GM12801 (cell line): Measurements from ENCODE around the gene UPK2.

Source experiments
- CTCF ChIP-seq: IDR thresholded peaks from one replicate; pipeline ENCODE4 v1.5.1; 2011; ENCODE audit warnings: control low read depth; ENCODE audit not compliant: insufficient read length; ENCODE audit errors: extremely low read depth

The UPK2 gene

GRCh38 chr11:118928101-118928869 lies 27.8 kb upstream of the UPK2 start:
- TF ChIP-seq CTCF = no peak

GRCh38 chr11:118928870-118929500 lies 27.1 kb upstream of the UPK2 start:
- no peak for TF ChIP-seq CTCF

- no peak for TF ChIP-seq CTCF
Measured at GRCh38 chr11:118929501-118930093, 26.5 kb upstream of the UPK2 start.

DNA sequence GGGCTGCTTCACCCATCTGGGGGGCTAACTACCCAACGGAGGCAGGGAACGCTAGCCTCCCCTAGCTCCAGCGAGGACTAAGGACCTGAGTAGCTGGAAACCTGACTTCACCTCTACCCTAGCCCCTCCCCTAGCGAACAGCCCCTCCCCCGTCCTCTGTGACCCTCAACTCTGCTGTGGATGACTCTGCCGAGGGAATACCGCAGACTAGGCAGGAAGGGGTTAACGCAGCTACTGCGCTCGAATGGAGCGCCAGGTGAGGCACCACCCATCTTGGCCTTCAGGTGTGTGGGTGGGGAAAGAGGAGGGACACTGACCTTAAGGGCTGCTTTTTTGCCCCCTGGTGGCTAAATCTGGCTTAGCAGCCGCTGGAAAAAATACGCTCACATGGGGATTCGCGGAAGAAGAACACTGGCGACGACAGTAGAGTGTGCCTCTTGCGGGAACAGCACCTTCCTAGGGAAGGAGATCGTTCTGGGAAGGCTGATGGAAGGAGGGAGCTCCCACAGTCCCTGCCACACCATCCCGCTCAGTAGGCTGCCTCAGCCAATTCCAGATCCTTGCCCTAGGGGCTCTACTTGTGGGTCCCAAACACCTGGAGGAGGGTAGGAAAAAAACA lies 25.9 kb upstream of the UPK2 start:
- peak; percentile 56 for TF ChIP-seq CTCF

GRCh38 chr11:118931571-118931970 lies 24.5 kb upstream of the UPK2 start:
- TF ChIP-seq CTCF = no peak

GRCh38 chr11:118933486-118933885 lies 22.6 kb upstream of the UPK2 start:
- TF ChIP-seq CTCF = no peak

GRCh38 chr11:118935376-118935775 lies 20.7 kb upstream of the UPK2 start:
- TF ChIP-seq CTCF = no peak
